ENCODE results near the gene KIAA0513.

GRCh38 chr16:85090181-85090580, 62.6 kb downstream of the KIAA0513 start:
- no peak for TF ChIP-seq GATA2 (IDR thresholded peaks at IDR 0.05; ENCODE audit: low read depth, low read length)
- no peak for TF ChIP-seq GATA3 (IDR thresholded peaks at IDR 0.05; ENCODE audit: low read depth, low read length)

Data from SH-SY5Y (cell line).